K562 (cell line): ENCODE measurements around the gene HGS. TPM values are rescaled to one million over a fixed set of nuclear protein-coding genes. Genes with fewer than 3 reads are reported as not detected.

Source experiments
- AFF1 ChIP-seq, 2 experiments: fragments of 450-650 bp; IDR thresholded peaks; 2 replicates each; pipeline ENCODE4 v1.6.1; 2018; ENCODE audit warnings: mild to moderate bottlenecking in 2 of 2, low read depth in 1 of 2; ENCODE audit not compliant: partially characterized antibody in 2 of 2
- CAMTA2 ChIP-seq: fragments of 250-450 bp; sonication (Bioruptor Pico); conservative IDR thresholded peaks from 2 replicates; pipeline ENCODE4 v1.5.1; 2022
- CCNT2 ChIP-seq: IDR thresholded peaks from 2 replicates; pipeline ENCODE4 v1.6.1; 2011; ENCODE audit warnings: borderline replicate concordance, low read depth, mild to moderate bottlenecking, moderate library complexity, mixed read lengths, low read length; ENCODE audit not compliant: insufficient read length; ENCODE audit errors: extremely low read depth
- CHD2 ChIP-seq: IDR thresholded peaks from 2 replicates; pipeline ENCODE4 v1.6.1; 2011; ENCODE audit warnings: low read depth, low read length
- CHD4 ChIP-seq: fragments of 200-600 bp; sonication (generic); IDR thresholded peaks from 3 replicates; pipeline ENCODE4 v1.6.1; 2012; ENCODE audit warnings: low read depth, mild to moderate bottlenecking, mixed read lengths, low read length, inconsistent platforms; ENCODE audit not compliant: insufficient read depth, insufficient replicate concordance, poor library complexity, severe bottlenecking
- CREM ChIP-seq: IDR thresholded peaks from 2 replicates; pipeline ENCODE4 v1.6.1; 2014; ENCODE audit warnings: antibody characterized with exemption, low read depth
- ELK3 ChIP-seq: fragments of 450-650 bp; formaldehyde crosslinking; IDR thresholded peaks from 2 replicates; pipeline ENCODE4 v1.4.0; 2020; ENCODE audit warnings: mild to moderate bottlenecking
- HDAC2 ChIP-seq: fragments of 450-650 bp; IDR thresholded peaks from 2 replicates; pipeline ENCODE4 v1.6.1; 2016; ENCODE audit warnings: mild to moderate bottlenecking
- HMGN3 ChIP-seq: IDR thresholded peaks from 2 replicates; pipeline ENCODE4 v1.6.1; 2011; ENCODE audit warnings: borderline replicate concordance, low read depth, mild to moderate bottlenecking, mixed read lengths, low read length; ENCODE audit not compliant: insufficient read length; ENCODE audit errors: extremely low read depth
- MAZ ChIP-seq, 2 experiments: fragments of 450-650 bp in 1 of 2; sonication (generic) in 1 of 2; formaldehyde crosslinking; IDR thresholded peaks in 1 of 2; conservative IDR thresholded peaks in 1 of 2; 2 replicates each; pipeline versions ENCODE4 v1.4.0 to v1.5.0; 2020; ENCODE audit warnings: mild to moderate bottlenecking in 1 of 2, missing genetic modification reagents in 1 of 2
- NONO ChIP-seq, 2 experiments: fragments of 200-400 bp in 1 of 2; fragments of 450-650 bp in 1 of 2; formaldehyde crosslinking in 1 of 2; IDR thresholded peaks; 2 replicates each; pipeline ENCODE4 v1.6.1; 2017; ENCODE audit warnings: low read depth in 2 of 2, mild to moderate bottlenecking in 2 of 2, moderate library complexity in 2 of 2, low read length in 1 of 2
- NR2C1 ChIP-seq, 2 experiments: fragments of 450-650 bp; IDR thresholded peaks; 2 replicates each; pipeline ENCODE4 v1.6.1; 2017; ENCODE audit warnings: mild to moderate bottlenecking in 2 of 2, antibody characterized with exemption in 1 of 2, inconsistent platforms in 1 of 2, missing compliant biosample characterization in 1 of 2, missing genetic modification characterization in 1 of 2
- RBM17 ChIP-seq: fragments of 200-400 bp; formaldehyde crosslinking; IDR thresholded peaks from 2 replicates; pipeline ENCODE4 v1.6.1; 2017; ENCODE audit warnings: low read depth, mild to moderate bottlenecking, low read length, borderline replicate concordance
- TEAD1 ChIP-seq, 2 experiments: fragments of 450-650 bp in 1 of 2; sonication (generic) in 1 of 2; formaldehyde crosslinking; IDR thresholded peaks; 2 replicates each; pipeline versions ENCODE4 v1.4.0 to v1.8.0; 2020 to 2022; ENCODE audit warnings: mild to moderate bottlenecking in 2 of 2, missing genetic modification reagents in 1 of 2
- U2AF1 ChIP-seq: fragments of 200-400 bp; formaldehyde crosslinking; optimal IDR thresholded peaks from 2 replicates; pipeline ENCODE3; 2017; ENCODE audit warnings: mild to moderate bottlenecking, low read depth, low read length, moderate library complexity
- ZNF146 ChIP-seq: IDR thresholded peaks from one replicate; pipeline ENCODE4 v1.6.1; 2018; ENCODE audit warnings: missing compliant biosample characterization; ENCODE audit not compliant: unreplicated experiment
- ZNF79 ChIP-seq: fragments of 250-450 bp; sonication (Bioruptor Pico); IDR thresholded peaks from 2 replicates; pipeline ENCODE4 v1.4.0; 2020; ENCODE audit warnings: low read depth, mild to moderate bottlenecking, moderate library complexity
- polyA plus RNA-seq, 8 experiments: library from polyadenylated mRNA; depleted of rRNA in 4 of 8; stranded (reverse) in 5 of 8; unstranded in 3 of 8; fragments of >200 nt; fragmentation: Nextera tagmentation in 2 of 8; fragmentation: Illumina TruSeq in 1 of 8; extraction: Ambion mirVana in 2 of 8; extraction: Trizol in 1 of 8; gene quantifications; 2 replicates each; pipeline versions ENCODE4 v1.2.1 to v1.2.3, GENCODE V29; 2011 to 2014; ENCODE audit warnings: inconsistent platforms in 1 of 8, missing spikeins in 1 of 8
- total RNA-seq, 7 experiments: library from RNA; depleted of rRNA in 6 of 7; stranded (reverse); fragments of >200 nt in 6 of 7; fragmentation: Illumina TruSeq in 2 of 7; extraction: Trizol in 2 of 7; gene quantifications; 2 replicates each; pipeline versions ENCODE4 v1.2.1 to v1.2.3, GENCODE V29; 2011 to 2021; ENCODE audit warnings: low replicate concordance in 1 of 7
- TF ChIP-seq, protein P1 (sequence below): sonication (generic); formaldehyde crosslinking; IDR thresholded peaks from 2 replicates; pipeline ENCODE4 v1.8.1; 2022; ENCODE audit warnings: missing genetic modification reagents

HGS gene
- total and polyA plus RNA-seq, 9 of the 15 experiments (the other 6 are each of a cell fraction or from before 2014, with no cell fraction given), result 3.9 to 176 (median 77.1) TPM

- TF ChIP-seq U2AF1 (peak; percentile 88), RBM17 (no peak), ZNF79 (CRISPR knock-in tag) (no peak), CCNT2 (peak; percentile 84), ELK3 (CRISPR knock-in tag) (no peak), CHD4 (no peak), HDAC2 (peak; percentile 16; the same call in 1 of the 2 replicates), AFF1 (IDR thresholded peaks at IDR 0.05; ENCODE audit: low read depth in 1 of 2, partially characterized antibody in 2 of 2) (no peak), MAZ (CRISPR knock-in tag; conservative IDR thresholded peaks at IDR 0.05 in 1 of 2, IDR thresholded peaks at IDR 0.05 in 1 of 2) (peak; percentile 76 to 84; a peak in 3 of 4 replicates), NR2C1 (IDR thresholded peaks at IDR 0.05) (peak; percentile 77), NR2C1 (tag; IDR thresholded peaks at IDR 0.05) (peak; percentile 66; the same call in 1 of the 2 replicates), CREM (peak; percentile 97), ZNF146 (CRISPR knock-in tag) (no peak), TEAD1 (CRISPR knock-in tag; IDR thresholded peaks at IDR 0.05) (peak in 1 of 2 experiments; percentile 10; a peak in 1 of 4 replicates), CHD2 (peak; percentile 94), NONO (IDR thresholded peaks at IDR 0.05; ENCODE audit: low read depth in 2 of 2, low read length in 1 of 2) (peak; percentile 74 to 87; a peak in 3 of 4 replicates), HMGN3 (peak; percentile 81), CAMTA2 (no peak)
- TF ChIP-seq, protein P1, sequence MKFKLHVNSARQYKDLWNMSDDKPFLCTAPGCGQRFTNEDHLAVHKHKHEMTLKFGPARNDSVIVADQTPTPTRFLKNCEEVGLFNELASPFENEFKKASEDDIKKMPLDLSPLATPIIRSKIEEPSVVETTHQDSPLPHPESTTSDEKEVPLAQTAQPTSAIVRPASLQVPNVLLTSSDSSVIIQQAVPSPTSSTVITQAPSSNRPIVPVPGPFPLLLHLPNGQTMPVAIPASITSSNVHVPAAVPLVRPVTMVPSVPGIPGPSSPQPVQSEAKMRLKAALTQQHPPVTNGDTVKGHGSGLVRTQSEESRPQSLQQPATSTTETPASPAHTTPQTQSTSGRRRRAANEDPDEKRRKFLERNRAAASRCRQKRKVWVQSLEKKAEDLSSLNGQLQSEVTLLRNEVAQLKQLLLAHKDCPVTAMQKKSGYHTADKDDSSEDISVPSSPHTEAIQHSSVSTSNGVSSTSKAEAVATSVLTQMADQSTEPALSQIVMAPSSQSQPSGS, result no peak
These were observed 19.3 kb downstream of the HGS start, which contains the start of gene MRPL12 (continued) for GRCh38 chr17:81702934-81703746.
